Memory B cell (primary cell): Measurements from ENCODE around the gene ATP8A2.
"Not testable (repeated sequence)": the region's sequence is repeated elsewhere in the genome, so short reads cannot be mapped to it uniquely, and the experiment has no call there.

Experiments
- ATAC-seq: fragments of 150-1000 bp; cut with Tn5 transposase; 2 replicates; pipeline ENCODE4 v1.10.0; 2021; ENCODE audit warnings: low read depth, mild to moderate bottlenecking, moderate library complexity
- DNase-seq, 2 donors: peaks; one replicate each; pipeline ENCODE4 v3.0.0; 2022; ENCODE audit warnings: low spot score in 2 of 2
- H3K27ac Mint-ChIP-seq: one replicate; pipeline ENCODE4 v1.8.0; 2022; ENCODE audit warnings: mild to moderate bottlenecking, moderate library complexity, mixed read lengths
- H3K27me3 Mint-ChIP-seq: one replicate; pipeline ENCODE4 v1.8.0; 2022; ENCODE audit warnings: mixed read lengths
- H3K36me3 Mint-ChIP-seq: one replicate; pipeline ENCODE4 v1.8.0; 2022; ENCODE audit warnings: mild to moderate bottlenecking, mixed read lengths
- H3K4me1 Mint-ChIP-seq: one replicate; pipeline ENCODE4 v1.8.0; 2022; ENCODE audit warnings: mixed read lengths
- H3K4me3 Mint-ChIP-seq: one replicate; pipeline ENCODE4 v1.8.0; 2022; ENCODE audit warnings: mild to moderate bottlenecking, moderate library complexity, mixed read lengths
- H3K9me3 Mint-ChIP-seq: one replicate; pipeline ENCODE4 v1.8.0; 2022; ENCODE audit warnings: mixed read lengths

ATP8A2 gene

DNA sequence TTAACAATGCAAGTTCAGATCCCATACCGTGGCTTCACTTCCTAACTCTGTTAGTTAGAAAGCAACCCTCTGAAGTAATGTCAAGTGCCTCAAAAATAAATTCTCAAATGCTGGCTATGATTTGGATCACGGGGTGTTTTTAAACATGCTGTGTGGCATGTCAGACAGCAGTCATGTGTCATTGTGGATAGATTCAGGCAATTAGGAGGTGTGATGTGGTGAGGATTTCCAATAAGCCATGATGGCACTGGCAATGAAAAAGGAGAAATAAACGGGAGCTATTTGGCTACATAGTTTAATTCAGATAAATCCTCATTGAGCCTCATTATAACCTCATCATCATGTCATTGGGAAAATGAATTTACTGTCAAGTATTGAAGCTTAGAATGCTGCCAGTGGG, 130.3 kb downstream of the ATP8A2 start:
- no peaks in the 10 kb centered on the region for H3K4me1 Mint-ChIP-seq
- ATAC-seq (no peak), DNase-seq (no peak)
- no peak overlapping the region for H3K27ac Mint-ChIP-seq
- H3K4me3 Mint-ChIP-seq: no peak overlapping the region
- H3K36me3 Mint-ChIP-seq: no peaks in the 10 kb centered on the region
- H3K27me3 Mint-ChIP-seq: peaks cover 2% of the 10 kb centered on the region
- H3K9me3 Mint-ChIP-seq: no peaks in the 10 kb centered on the region

DNA sequence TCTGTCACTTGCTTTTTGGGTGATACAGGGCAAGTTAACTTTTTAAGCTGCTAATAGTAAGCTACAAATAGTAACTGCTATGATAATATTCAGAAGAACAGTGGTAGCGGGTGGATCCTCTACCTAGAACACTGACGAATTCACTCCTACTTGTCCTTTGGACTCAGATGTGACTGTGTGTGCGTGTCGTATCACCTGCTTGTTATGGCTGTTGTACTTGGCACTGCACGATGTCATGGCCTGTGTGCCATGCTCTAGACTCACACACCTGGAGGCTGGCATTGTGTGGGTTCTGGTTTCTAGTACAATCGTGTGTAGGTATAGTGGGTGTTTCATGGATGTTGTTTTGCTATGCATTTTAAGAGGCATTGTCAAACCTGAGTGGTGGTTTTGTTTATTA, 130.8 kb downstream of the ATP8A2 start:
- H3K27me3 Mint-ChIP-seq: peaks cover 2% of the 10 kb centered on the region
- H3K4me1 Mint-ChIP-seq: no peaks in the 10 kb centered on the region

DNA sequence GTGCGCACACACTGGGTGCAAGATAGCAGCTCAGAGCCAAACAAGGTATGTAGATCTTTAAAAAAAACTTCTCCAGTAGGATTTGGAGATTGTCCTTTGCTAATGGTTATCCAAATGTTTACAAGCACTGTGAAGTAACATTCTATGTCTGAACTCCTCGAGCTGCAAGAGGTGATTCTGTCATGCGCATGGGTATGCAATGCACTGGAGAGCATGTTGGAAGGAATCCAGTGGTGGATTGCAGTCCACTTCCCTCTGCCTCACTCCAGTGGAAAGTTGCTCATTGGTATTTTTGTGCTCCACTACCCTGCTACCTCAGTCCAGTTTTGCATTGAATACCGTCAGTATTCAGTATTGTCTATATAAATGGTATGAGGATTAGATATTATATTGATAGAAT, 132.1 kb downstream of the ATP8A2 start:
- no peak overlapping the region for H3K4me3 Mint-ChIP-seq
- no peak for DNase-seq
- H3K36me3 Mint-ChIP-seq: no peaks in the 10 kb centered on the region
- no peaks in the 10 kb centered on the region for H3K9me3 Mint-ChIP-seq
- H3K27me3 Mint-ChIP-seq: peaks cover 2% of the 10 kb centered on the region
- no peaks in the 10 kb centered on the region for H3K4me1 Mint-ChIP-seq
- no peak overlapping the region for H3K27ac Mint-ChIP-seq
- ATAC-seq: no peak

More for the DNA sequence above, 130.8 kb downstream of the ATP8A2 start:
- ATAC-seq: no peak
- no peaks in the 10 kb centered on the region for H3K36me3 Mint-ChIP-seq
- no peak for DNase-seq
- H3K27ac Mint-ChIP-seq: no peak overlapping the region
- H3K9me3 Mint-ChIP-seq: no peaks in the 10 kb centered on the region
- no peak overlapping the region for H3K4me3 Mint-ChIP-seq

DNA sequence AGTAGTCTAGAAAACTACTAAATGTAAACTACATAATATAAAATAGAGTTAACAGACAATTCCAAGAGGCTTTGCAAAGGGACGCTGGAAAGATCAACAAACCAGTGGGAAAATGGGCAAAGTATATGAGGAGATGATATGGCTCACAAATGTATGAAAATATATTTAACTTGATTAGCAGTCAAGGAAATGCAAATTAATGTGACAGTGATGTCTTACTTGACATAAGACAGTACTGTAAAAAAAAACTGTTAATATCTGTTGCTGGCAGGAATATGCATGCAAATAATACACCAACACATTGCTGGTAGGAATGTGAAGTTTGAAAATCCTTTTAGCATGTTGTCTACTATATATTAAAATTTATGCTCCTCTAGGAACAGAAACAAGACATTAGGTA, 136.1 kb downstream of the ATP8A2 start:
- no peaks in the 10 kb centered on the region for H3K4me1 Mint-ChIP-seq
- H3K27ac Mint-ChIP-seq: no peak overlapping the region
- no peak overlapping the region for H3K4me3 Mint-ChIP-seq
- no peaks in the 10 kb centered on the region for H3K9me3 Mint-ChIP-seq
- DNase-seq (no peak), ATAC-seq (no peak)
- no peaks in the 10 kb centered on the region for H3K36me3 Mint-ChIP-seq
- H3K27me3 Mint-ChIP-seq: peaks cover 2% of the 10 kb centered on the region

DNA sequence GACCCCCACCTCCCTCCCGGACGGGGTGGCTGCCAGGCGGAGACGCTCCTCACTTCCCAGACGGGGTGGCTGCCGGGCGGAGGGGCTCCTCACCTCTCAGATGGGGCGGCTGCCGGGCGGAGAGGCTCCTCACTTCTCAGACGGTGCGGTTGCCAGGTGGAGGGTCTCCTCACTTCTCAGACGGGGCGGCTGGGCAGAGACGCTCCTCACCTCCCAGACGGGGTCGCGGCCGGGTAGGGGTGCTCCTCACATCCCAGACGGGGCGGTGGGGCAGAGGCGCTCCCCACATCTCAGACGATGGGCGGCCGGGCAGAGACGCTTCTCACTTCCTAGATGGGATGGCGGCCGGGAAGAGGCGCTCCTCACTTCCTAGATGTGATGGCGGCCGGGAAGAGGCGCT, 141.3 kb downstream of the ATP8A2 start:
- not testable (repeated sequence) for H3K4me3 Mint-ChIP-seq, H3K27me3 Mint-ChIP-seq, H3K9me3 Mint-ChIP-seq, H3K27ac Mint-ChIP-seq, H3K36me3 Mint-ChIP-seq, DNase-seq, H3K4me1 Mint-ChIP-seq, ATAC-seq

DNA sequence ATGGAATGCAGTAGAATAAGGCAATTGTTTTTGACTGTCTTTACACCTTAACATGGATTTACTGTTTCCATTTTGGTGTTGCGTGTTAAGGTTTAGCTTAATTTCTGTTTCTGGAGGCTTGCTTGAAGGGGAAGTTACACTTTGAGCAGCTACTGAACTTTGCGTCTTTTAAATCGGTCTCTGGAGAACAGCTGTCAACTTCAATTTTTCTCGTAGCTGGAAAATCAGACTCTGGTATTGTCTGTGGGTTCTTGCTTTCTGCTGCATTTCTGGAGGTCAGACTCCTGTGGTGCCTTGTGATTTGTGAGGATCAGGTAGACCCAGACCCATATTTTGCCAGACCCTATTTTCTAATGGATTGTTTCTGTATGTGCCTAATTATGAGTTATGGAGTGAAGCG, 146.7 kb downstream of the ATP8A2 start:
- DNase-seq (no peak), ATAC-seq (no peak)
- peaks cover 2% of the 10 kb centered on the region for H3K4me1 Mint-ChIP-seq
- peaks cover 1% of the 10 kb centered on the region for H3K36me3 Mint-ChIP-seq
- H3K27ac Mint-ChIP-seq: no peak overlapping the region
- no peak overlapping the region for H3K4me3 Mint-ChIP-seq
- H3K9me3 Mint-ChIP-seq: peaks cover 4% of the 10 kb centered on the region
- peaks cover 5% of the 10 kb centered on the region for H3K27me3 Mint-ChIP-seq

DNA sequence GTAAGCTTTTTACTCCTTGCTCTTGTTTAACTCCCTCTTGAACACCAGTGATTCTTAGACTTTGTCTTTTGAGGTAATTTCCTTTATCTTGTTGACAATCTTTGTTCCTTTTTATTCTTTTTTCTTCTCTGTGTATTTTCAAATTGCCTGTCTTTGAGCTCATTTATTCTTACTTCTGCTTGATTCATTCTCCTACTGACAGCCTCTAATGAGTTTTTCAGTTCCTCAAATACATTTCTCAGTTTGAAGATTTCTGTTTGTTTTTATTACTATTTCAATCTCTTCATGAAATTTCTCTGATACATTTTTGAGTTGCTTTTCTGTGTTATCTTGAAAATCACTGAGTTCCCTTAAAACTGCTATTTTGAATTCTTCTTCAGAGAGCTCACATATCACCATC, 154.1 kb downstream of the ATP8A2 start:
- H3K4me3 Mint-ChIP-seq: no peak overlapping the region
- H3K4me1 Mint-ChIP-seq: no peaks in the 10 kb centered on the region
- peaks cover 1% of the 10 kb centered on the region for H3K36me3 Mint-ChIP-seq
- H3K9me3 Mint-ChIP-seq: peaks cover 13% of the 10 kb centered on the region
- ATAC-seq: no peak
- H3K27ac Mint-ChIP-seq: no peak overlapping the region
- H3K27me3 Mint-ChIP-seq: peaks cover 9% of the 10 kb centered on the region
- DNase-seq: no peak

DNA sequence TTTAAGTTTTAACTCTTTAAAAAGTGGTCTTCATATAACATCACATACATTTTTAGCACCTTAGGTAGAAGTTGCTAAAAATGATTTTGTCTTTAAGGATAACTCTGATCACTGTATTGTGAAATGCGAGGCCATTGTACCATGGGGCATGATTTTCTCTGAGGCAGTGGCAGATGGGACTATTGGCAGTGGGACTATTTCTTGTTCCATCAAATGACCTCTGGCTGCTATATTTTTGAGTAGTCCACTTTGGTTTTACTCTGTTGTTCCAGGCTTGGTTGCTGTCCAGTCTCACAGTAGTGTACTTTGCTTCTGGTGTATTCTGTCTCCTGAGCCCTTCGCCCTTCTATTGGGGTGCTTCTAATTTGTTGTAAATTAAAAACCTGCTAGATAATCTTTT, 156.5 kb downstream of the ATP8A2 start:
- H3K9me3 Mint-ChIP-seq: peaks cover 10% of the 10 kb centered on the region
- no peak overlapping the region for H3K4me3 Mint-ChIP-seq
- no peaks in the 10 kb centered on the region for H3K4me1 Mint-ChIP-seq

DNA sequence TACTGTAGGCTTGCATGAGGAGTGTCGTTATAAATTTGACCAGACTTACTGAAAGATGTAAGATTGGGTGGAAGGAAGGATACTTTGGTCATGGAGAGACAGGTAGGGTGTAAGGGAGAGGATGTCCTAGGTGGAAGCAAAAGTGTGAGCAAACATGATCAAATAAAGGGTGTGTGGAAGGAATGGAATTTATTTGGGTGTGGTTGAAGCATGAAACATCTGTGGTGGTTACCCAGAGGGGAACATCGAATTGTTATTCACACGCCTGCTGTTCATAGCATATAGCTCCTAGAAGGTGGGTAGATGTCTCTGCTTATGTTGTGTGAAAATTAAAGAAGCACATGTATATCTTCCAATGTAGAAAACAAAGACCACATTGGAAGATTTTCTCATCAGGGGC, 157.7 kb downstream of the ATP8A2 start:
- Mint-ChIP-seq H3K36me3 (no peaks in the 10 kb centered on the region), H3K4me1 (no peaks in the 10 kb centered on the region), H3K9me3 (peaks cover 10% of the 10 kb centered on the region), H3K4me3 (no peak overlapping the region), H3K27ac (no peak overlapping the region), H3K27me3 (peaks cover 8% of the 10 kb centered on the region)
- DNase-seq (no peak), ATAC-seq (no peak)

More for the DNA sequence above, 156.5 kb downstream of the ATP8A2 start:
- Mint-ChIP-seq H3K27me3 (peaks cover 9% of the 10 kb centered on the region), H3K36me3 (no peaks in the 10 kb centered on the region), H3K27ac (no peak overlapping the region)
- no peak for ATAC-seq
- DNase-seq: no peak

DNA sequence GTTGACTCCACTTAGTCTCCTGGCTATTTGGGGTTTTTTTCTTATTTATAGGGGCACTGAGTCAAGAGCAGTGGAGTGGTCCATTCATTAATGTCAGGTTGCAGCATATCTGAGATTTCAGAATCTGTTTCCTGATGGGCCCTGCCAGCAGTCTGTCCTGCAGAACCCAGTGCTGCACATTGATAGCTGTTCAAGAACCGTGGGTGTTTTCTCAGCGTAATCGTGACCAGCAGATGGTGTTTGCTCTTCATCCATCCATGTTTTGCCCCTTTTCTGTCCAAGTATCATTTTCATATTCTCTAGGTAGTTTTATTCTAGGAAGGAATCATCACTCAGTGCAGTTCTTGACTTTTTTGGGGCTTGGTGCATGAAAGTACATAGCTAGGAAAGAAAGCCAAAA, 166.5 kb downstream of the ATP8A2 start:
- H3K4me1 Mint-ChIP-seq: no peaks in the 10 kb centered on the region
- H3K4me3 Mint-ChIP-seq: no peak overlapping the region
- peaks cover 3% of the 10 kb centered on the region for H3K27me3 Mint-ChIP-seq

DNA sequence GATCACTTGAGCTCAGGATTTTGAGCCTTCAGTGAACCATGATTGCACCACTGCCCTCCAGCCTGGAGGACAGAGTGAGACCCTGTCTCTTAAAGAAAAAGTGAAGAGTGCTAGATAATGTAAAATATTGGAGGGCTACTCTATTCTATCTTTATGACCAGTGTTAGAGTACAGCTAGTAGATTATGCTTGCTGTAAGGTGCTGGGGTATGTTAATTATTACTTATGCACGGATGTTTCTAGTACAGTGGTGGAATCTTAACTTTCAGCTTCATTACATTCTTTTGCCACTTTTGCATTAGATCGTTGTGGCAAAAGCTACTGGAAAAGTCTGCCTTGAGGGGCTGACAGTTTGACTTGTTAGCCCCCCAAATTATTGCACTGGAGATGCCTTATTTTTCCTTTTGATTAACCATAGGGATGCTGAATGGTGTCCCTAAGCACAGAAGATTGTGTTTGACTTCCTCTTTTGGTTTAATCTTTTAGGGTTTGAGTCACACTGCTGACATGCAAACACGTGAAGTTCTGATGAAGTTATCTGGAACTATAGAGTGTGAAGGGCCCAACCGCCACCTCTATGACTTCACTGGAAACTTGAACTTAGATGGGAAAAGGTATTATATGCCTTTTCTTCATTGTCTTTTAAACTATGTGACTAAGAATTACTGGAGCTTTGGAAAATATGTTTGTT, 169.8 kb downstream of the ATP8A2 start:
- Mint-ChIP-seq H3K27ac (no peak overlapping the region), H3K4me1 (no peaks in the 10 kb centered on the region)

More for the DNA sequence above, 166.5 kb downstream of the ATP8A2 start:
- H3K9me3 Mint-ChIP-seq: no peaks in the 10 kb centered on the region
- ATAC-seq (no peak), DNase-seq (no peak)
- no peaks in the 10 kb centered on the region for H3K36me3 Mint-ChIP-seq
- no peak overlapping the region for H3K27ac Mint-ChIP-seq

DNA sequence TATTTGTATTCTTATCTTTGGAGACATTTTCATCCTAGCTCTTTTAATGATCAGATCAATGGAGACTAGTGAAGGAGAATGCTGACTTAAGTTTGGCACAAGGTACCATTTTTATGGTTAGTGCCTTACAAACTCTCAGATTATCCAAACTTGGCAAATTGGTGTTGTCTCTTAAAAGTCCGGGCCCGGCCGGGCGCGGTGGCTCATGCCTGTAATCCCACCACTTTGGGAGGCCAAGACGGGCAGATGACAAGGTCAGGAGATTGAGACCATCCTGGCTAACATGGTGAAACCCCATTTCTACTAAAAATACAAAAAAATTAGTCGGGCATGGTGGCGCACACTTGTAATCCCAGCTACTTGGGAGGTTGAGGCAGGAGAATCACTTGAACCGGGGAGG, 177.2 kb downstream of the ATP8A2 start:
- H3K9me3 Mint-ChIP-seq, H3K4me3 Mint-ChIP-seq, H3K27ac Mint-ChIP-seq, DNase-seq, ATAC-seq, H3K4me1 Mint-ChIP-seq, H3K36me3 Mint-ChIP-seq, H3K27me3 Mint-ChIP-seq: not testable (repeated sequence)

More for the DNA sequence above, 169.8 kb downstream of the ATP8A2 start:
- Mint-ChIP-seq H3K4me3 (no peak overlapping the region), H3K27me3 (peaks cover 7% of the 10 kb centered on the region), H3K36me3 (no peaks in the 10 kb centered on the region), H3K9me3 (no peaks in the 10 kb centered on the region)
- no peak for DNase-seq
- no peak for ATAC-seq

DNA sequence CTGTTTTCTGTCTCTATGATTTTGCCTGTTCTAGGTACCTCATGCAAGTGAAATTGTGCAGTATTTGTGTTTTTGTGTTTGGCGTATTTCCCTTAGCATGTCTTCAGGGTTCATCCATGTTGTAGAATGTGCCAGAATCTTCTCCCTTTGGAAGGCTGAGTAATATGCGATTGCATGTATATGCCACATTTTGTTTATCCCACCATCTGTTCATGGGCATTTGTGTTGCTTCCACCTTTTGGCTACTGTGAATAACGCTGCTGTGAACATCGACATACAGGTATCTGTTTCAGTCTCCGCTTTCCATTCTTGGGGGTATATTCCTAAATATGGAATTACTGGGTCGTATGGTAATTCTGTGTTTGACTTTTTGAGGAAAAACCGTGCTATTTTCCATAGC, 190.0 kb downstream of the ATP8A2 start:
- Mint-ChIP-seq H3K4me3 (no peak overlapping the region), H3K9me3 (peaks cover 2% of the 10 kb centered on the region), H3K27ac (no peak overlapping the region), H3K4me1 (no peaks in the 10 kb centered on the region), H3K27me3 (peaks cover 4% of the 10 kb centered on the region), H3K36me3 (no peaks in the 10 kb centered on the region)
- ATAC-seq (no peak), DNase-seq (no peak)

DNA sequence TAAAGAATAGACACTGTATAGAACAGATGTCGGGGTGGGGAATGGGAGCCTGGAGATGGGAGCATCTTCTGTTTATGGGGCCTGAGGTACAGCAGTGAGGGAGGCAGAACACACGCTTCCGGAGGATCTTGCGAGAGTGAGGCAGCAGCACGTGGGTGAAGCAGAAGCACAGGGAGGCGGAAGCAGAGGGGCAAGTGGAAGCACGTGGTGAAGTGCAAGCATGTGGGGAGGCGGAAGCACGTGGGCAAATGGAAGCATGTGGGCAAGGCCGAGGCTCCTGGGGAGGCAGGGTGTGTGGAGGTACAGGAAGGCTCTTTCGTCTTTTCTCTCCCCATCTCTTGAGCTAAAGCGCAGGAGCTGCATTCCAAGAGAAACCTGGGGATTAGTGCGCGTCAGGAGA, 198.4 kb downstream of the ATP8A2 start:
- no peak overlapping the region for H3K4me3 Mint-ChIP-seq
- H3K27me3 Mint-ChIP-seq: peaks cover 5% of the 10 kb centered on the region
- no peak for ATAC-seq
- H3K36me3 Mint-ChIP-seq: no peaks in the 10 kb centered on the region
- no peaks in the 10 kb centered on the region for H3K9me3 Mint-ChIP-seq
- H3K27ac Mint-ChIP-seq: no peak overlapping the region
- no peaks in the 10 kb centered on the region for H3K4me1 Mint-ChIP-seq
- DNase-seq: no peak

DNA sequence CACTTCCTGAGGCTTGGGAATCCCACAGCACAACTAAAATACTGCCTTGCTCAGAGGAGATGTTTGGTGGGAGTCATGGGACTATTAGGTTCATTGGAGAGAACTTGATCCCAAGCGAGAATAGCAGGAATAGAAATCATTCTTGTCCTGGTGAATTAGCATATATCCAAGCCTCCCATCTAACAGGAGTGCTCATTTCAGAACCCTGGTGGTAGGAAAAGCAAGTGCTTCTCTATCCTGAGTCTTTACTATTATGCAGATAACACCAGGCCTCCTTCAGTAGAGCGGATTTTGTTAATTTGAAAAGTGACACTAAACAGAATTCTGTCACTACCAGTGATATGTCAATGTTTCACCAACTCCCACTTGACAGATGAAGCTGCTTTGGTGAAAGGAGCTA, 199.5 kb downstream of the ATP8A2 start:
- Mint-ChIP-seq H3K4me3 (no peak overlapping the region), H3K4me1 (no peaks in the 10 kb centered on the region), H3K27ac (no peak overlapping the region), H3K27me3 (peaks cover 10% of the 10 kb centered on the region), H3K36me3 (no peaks in the 10 kb centered on the region), H3K9me3 (no peaks in the 10 kb centered on the region)
- DNase-seq (no peak), ATAC-seq (no peak)
